T-helper 2 cell treated with Interferon-gamma antibody and Interleukin-4, amounts not matched to agents 100 ng/mL and 5 ng/mL, for 36 hours (primary cell): Measurements from ENCODE around the gene PI4KA. TPM values are rescaled to one million over a fixed set of nuclear protein-coding genes. Genes with fewer than 3 reads are reported as not detected.
"Not testable (repeated sequence)": the region's sequence is repeated elsewhere in the genome, so short reads cannot be mapped to it uniquely, and the experiment has no call there.

Source experiments
- intact Hi-C: fragments of 100-400 bp; cut with micrococcal nuclease; formaldehyde crosslinking; loops from one replicate; pipeline ENCODE4 v1.15.1; 2023
- total RNA-seq: library from RNA; stranded (reverse); gene quantifications from 2 replicates; pipeline ENCODE4 v1.2.3, GENCODE V29; 2022

The PI4KA gene
- total RNA-seq, 1 donor from 2014 or later = 119 TPM

GRCh38 chr22:20670457-20671261 lies 188.0 kb downstream of the PI4KA start:
- intact Hi-C loops = not testable (repeated sequence)

GRCh38 chr22:20669884-20670283 lies 188.7 kb downstream of the PI4KA start:
- intact Hi-C loops = not testable (repeated sequence)

GRCh38 chr22:20669471-20669870 lies 189.1 kb downstream of the PI4KA start:
- intact Hi-C loops = not testable (repeated sequence)

- intact Hi-C loops = not testable (repeated sequence)
These were observed 189.8 kb downstream of the PI4KA start for GRCh38 chr22:20668769-20669168.

- intact Hi-C loops = not testable (repeated sequence)
These were observed 190.4 kb downstream of the PI4KA start for GRCh38 chr22:20668226-20668625.

- intact Hi-C loops = not testable (repeated sequence)
These were observed 191.1 kb downstream of the PI4KA start for GRCh38 chr22:20667548-20667947.

- intact Hi-C loops = no loop called here
These were observed 192.1 kb downstream of the PI4KA start for GRCh38 chr22:20666560-20666959.

GRCh38 chr22:20664594-20664959 lies 194.0 kb downstream of the PI4KA start:
- intact Hi-C loops = no loop called here

- intact Hi-C loops = no loop called here
These were observed 194.5 kb downstream of the PI4KA start for GRCh38 chr22:20663941-20664593.

GRCh38 chr22:20663137-20663828 lies 195.3 kb downstream of the PI4KA start:
- intact Hi-C loops = no loop called here

- intact Hi-C loops = not testable (repeated sequence)
These were observed 196.0 kb downstream of the PI4KA start for GRCh38 chr22:20662524-20663036.

GRCh38 chr22:20661473-20661872 lies 197.1 kb downstream of the PI4KA start:
- intact Hi-C loops = no loop called here

GRCh38 chr22:20660441-20661054 lies 198.1 kb downstream of the PI4KA start:
- intact Hi-C loops = no loop called here

GRCh38 chr22:20659920-20660319 lies 198.7 kb downstream of the PI4KA start:
- intact Hi-C loops = no loop called here

GRCh38 chr22:20659258-20659657 lies 199.4 kb downstream of the PI4KA start:
- intact Hi-C loops = no loop called here

- intact Hi-C loops = no loop called here
These were observed 200.0 kb downstream of the PI4KA start for GRCh38 chr22:20658433-20659222.

GRCh38 chr22:20657963-20658362 lies 200.6 kb downstream of the PI4KA start:
- intact Hi-C loops = no loop called here
